NCI-H187 treated with DMSO at 0.1 percent for 48 hours (cell line): ENCODE data around the gene TRIM24.
A peak's percentile ranks its signal among the peaks of the same experiment; 100 is the strongest.
"Not testable (repeated sequence)": the region's sequence is repeated elsewhere in the genome, so short reads cannot be mapped to it uniquely, and the experiment has no call there.

ENCODE experiments used
- DNase-seq: peaks from one replicate; lab custom pipeline; 2025; lab: John Stamatoyannopoulos, UW

Gene TRIM24

GRCh38 chr7:138460176-138460648 is at the start of gene TRIM24:
Gene TRIM24, plus strand, starts transcription at chr7:138460259. Its CDS starts 290 bp downstream, at chr7:138460549.
- peak; percentile 96 for DNase-seq

- DNase-seq = not testable (repeated sequence)
Observed at GRCh38 chr7:138412077-138412476, 48.0 kb upstream of the TRIM24 start.

GRCh38 chr7:138412921-138413320 is 47.1 kb upstream of the TRIM24 start:
- DNase-seq = not testable (repeated sequence)

GRCh38 chr7:138417078-138417700 is 42.9 kb upstream of the TRIM24 start:
- no peak for DNase-seq

GRCh38 chr7:138417764-138418163 is 42.3 kb upstream of the TRIM24 start:
- no peak for DNase-seq

- not testable (repeated sequence) for DNase-seq
Observed at GRCh38 chr7:138418403-138418802, 41.7 kb upstream of the TRIM24 start.

- no peak for DNase-seq
Observed at GRCh38 chr7:138425026-138425425, 35.0 kb upstream of the TRIM24 start.

- DNase-seq = no peak
Observed at GRCh38 chr7:138429577-138430250, 30.3 kb upstream of the TRIM24 start.

GRCh38 chr7:138431517-138431916 is 28.5 kb upstream of the TRIM24 start:
- DNase-seq = no peak

GRCh38 chr7:138433583-138434443 is 26.2 kb upstream of the TRIM24 start:
- no peak for DNase-seq

- DNase-seq = no peak
Observed at GRCh38 chr7:138434597-138435019, 25.5 kb upstream of the TRIM24 start.

GRCh38 chr7:138435231-138435919 is 24.7 kb upstream of the TRIM24 start:
- DNase-seq = no peak

GRCh38 chr7:138436388-138436787 is 23.7 kb upstream of the TRIM24 start:
- no peak for DNase-seq

GRCh38 chr7:138440460-138440859 is 19.6 kb upstream of the TRIM24 start:
- DNase-seq = no peak

- no peak for DNase-seq
Observed at GRCh38 chr7:138442822-138443221, 17.2 kb upstream of the TRIM24 start.

GRCh38 chr7:138449580-138449979 is 10.5 kb upstream of the TRIM24 start:
- DNase-seq = no peak

GRCh38 chr7:138455609-138456008 is 4.5 kb upstream of the TRIM24 start:
- DNase-seq = no peak

GRCh38 chr7:138456220-138456619 is 3.8 kb upstream of the TRIM24 start:
- DNase-seq = no peak

GRCh38 chr7:138458576-138459412 is 1.3 kb upstream of the TRIM24 start:
- no peak for DNase-seq

GRCh38 chr7:138459413-138460175 is 465 bp upstream of the TRIM24 start:
- DNase-seq = peak; percentile 96
